GM10266 (cell line): ENCODE results near the gene MS4A13.
"Not testable (repeated sequence)": the region's sequence is repeated elsewhere in the genome, so short reads cannot be mapped to it uniquely, and the experiment has no call there.

Experiments used
- DNase-seq: peaks from one replicate; pipeline ENCODE4 v3.0.0; 2012; ENCODE audit errors: extremely low spot score
- TF ChIP-seq, protein P1 (sequence below): IDR thresholded peaks from 2 replicates; pipeline ENCODE4 v1.5.1; 2012; ENCODE audit warnings: mild to moderate bottlenecking, low read depth; ENCODE audit not compliant: control insufficient read depth, insufficient read depth; ENCODE audit errors: missing control alignments

MS4A13 gene

DNA sequence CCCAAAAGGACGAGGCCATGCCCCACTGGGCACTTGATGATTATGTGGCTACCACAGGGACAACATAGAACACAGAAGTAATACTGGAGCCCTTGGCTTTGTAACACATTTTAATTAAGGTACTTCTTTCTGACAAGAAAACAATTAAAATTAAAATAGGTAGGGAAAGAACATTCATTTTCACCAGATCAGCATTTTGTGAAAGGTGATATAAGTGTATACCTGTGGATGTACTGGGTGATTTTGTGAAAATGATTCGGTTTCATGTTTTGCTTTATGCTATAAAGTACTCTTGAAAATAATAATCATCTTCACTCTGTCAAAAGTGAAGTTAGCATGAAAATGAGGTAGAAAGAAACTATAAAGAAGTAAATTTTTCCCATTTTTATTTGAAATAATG, 21.7 kb upstream of the MS4A13 start:
- no peak for DNase-seq
- TF ChIP-seq, protein P1, sequence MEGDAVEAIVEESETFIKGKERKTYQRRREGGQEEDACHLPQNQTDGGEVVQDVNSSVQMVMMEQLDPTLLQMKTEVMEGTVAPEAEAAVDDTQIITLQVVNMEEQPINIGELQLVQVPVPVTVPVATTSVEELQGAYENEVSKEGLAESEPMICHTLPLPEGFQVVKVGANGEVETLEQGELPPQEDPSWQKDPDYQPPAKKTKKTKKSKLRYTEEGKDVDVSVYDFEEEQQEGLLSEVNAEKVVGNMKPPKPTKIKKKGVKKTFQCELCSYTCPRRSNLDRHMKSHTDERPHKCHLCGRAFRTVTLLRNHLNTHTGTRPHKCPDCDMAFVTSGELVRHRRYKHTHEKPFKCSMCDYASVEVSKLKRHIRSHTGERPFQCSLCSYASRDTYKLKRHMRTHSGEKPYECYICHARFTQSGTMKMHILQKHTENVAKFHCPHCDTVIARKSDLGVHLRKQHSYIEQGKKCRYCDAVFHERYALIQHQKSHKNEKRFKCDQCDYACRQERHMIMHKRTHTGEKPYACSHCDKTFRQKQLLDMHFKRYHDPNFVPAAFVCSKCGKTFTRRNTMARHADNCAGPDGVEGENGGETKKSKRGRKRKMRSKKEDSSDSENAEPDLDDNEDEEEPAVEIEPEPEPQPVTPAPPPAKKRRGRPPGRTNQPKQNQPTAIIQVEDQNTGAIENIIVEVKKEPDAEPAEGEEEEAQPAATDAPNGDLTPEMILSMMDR = no peak

DNA sequence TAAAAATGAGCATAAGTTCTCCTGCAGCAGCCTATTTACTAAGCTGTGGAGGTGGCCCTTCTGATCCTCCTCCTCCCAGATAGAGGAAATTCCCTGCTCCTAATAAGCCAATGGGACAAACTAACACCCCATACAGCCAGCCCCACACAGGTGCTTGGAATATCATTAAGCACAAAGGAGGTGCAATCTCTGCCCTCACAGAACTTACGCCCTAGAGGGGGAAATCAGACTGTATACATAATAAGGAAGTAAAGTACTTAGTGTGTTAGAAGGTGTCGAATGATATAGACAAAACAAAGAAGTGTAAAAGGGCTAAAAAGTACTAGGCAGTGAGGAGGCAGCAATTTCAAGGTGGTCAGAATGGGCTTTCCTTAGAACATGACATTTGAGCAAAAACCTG, 16.8 kb upstream of the MS4A13 start:
- TF ChIP-seq, protein P1 = no peak

DNA sequence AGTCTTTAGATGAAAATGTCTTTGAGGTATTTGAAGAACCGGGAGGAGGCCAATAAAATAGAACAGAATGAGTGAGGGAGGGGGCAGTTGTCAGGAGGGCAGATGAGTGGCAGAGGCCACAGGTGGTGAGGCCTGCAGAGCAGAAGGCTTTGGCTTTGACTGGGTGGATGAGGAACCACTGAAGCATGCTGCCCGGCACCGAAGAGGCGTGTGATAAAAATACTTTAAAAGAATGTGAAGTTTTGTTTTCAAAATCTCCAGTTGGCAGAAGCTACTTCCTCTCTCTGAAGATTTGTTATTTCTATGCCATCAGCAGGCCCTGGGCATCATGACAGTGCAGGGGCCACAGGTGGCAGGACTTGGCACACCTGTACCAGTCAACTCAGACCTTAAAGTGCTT, 16.3 kb upstream of the MS4A13 start:
- TF ChIP-seq, protein P1 = no peak
- DNase-seq = peak; percentile 50

More for the DNA sequence above, 16.8 kb upstream of the MS4A13 start:
- DNase-seq = no peak

DNA sequence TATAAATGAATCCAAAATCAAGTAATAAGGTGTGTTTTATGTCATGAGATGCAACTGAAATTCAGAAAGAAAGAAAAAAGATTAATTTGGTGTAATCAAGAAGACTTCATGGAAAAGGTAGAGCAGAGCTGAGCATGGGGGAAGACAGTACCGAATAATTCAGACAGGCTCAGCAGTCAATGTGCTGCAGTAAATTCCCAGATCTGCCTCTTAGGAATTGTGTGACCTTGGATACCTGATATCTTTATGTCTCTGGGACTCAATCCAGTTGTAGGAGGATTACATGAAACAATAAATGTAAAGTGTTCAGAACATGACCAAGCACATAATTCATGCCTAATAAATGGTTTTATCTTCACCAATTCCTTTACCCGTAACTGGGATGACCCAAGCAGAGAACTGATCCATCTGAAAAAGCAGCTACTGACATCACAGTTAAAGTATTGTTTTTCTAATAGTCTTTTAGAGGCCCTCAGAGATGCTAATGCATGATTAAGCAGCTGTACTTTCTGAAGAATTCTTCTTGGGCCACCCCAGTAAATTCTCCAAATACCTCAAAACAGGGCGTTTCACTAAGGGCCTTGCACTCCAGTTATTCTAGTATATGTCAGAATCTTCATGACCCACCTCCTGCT, 14.8 kb upstream of the MS4A13 start:
- no peak for DNase-seq

DNA sequence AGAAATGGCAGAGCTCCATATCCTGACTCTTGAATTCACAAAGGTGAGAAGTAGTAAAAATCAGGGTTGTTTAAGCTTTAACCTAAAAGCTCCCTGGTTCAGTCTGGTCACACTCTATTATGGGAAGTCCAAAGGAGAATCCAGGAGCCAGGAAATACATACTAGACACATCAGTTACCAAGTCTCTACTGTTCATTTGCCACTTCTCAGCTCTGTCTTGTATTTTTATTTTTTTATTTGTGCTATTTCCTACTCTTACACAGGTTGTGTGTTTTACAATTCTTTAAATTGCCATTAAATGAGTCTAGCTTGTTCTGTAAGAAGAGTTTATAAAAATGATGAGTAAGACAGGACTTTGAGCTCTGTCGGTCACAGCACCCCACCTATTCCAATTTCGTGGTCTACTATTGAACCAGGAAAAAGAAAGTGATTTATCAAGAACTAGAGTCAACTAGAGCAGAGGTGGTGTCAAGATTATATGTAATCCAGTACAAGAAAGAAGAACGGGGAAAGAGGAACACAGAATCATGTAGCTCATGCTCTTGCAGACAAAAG, 12.9 kb upstream of the MS4A13 start:
- no peak for DNase-seq
- TF ChIP-seq, protein P1 = no peak

More for the DNA sequence above, 14.8 kb upstream of the MS4A13 start:
- TF ChIP-seq, protein P1 = no peak

DNA sequence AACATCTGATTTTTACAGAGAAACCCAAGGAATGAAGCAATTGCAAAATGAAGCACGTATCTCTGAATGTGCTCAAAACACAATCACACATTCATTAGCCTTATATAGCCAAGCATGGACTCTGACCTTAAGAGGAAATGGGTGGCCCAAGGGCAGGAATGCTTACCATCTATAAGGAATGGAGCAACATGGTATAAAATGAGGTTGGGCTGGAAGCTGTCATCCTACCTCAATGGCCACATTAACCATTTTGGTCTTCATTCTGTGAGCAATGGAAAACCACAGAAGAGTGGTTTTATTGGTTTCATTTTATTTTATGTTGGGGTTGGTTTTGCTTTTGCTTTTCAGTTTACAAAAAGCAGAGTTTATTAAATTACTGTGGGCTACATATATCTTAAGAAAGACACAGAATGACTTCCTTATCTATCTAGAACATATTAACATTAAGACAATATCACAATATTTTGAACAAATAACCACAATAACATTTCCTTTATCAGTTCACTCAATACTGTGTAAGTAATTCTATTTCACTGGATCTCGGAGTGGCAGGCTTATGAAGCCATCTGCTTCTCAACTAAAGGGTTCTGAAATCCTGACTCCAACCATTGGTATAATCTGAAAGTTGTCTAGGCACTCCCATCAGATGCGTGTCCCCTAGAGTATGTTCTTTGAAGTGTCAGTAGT, 10.8 kb upstream of the MS4A13 start:
- TF ChIP-seq, protein P1 = no peak
- DNase-seq = peak; percentile 44

DNA sequence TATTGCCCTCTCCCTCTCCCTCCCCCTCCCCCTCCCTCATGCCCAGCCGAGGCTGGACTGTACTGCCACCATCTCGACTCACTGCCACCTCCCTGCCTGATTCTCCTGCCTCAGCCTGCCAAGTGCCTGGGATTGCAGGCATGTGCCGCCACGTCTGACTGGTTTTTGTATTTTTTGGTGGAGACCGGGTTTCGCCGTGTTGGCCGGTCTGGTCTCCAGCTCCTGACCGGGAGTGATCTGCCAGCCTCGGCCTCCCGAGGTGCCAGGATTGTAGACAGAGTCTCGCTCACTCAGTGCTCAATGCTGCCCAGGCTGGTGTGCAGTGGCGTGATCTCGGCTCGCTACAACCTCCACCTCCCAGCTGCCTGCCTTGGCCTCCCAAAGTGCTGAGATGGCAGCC, 5.6 kb upstream of the MS4A13 start:
- DNase-seq = not testable (repeated sequence)

DNA sequence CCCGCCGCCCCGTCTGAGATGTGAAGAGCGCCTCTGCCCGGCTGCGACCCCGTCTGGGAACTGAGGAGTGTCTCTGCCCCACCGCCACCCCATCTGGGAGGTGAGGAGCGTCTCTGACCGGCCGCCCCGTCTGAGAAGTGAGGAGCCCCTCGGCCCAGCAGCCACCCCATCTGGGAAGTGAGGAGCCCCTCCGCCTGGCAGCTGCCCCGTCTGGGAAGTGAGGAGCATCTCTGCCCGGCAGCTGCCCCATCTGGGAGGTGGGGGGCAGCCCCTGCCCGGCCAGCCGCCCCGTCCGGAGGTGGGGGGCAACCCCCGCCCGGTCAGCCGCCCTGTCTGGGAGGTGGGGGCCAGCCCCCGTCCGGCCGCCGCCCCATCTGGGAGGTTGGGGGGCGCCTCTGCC, 5.0 kb upstream of the MS4A13 start:
- not testable (repeated sequence) for DNase-seq
